ENCODE results near the gene TMC7.
"Not testable (repeated sequence)": the region's sequence is repeated elsewhere in the genome, so short reads cannot be mapped to it uniquely, and the experiment has no call there.

DNA sequence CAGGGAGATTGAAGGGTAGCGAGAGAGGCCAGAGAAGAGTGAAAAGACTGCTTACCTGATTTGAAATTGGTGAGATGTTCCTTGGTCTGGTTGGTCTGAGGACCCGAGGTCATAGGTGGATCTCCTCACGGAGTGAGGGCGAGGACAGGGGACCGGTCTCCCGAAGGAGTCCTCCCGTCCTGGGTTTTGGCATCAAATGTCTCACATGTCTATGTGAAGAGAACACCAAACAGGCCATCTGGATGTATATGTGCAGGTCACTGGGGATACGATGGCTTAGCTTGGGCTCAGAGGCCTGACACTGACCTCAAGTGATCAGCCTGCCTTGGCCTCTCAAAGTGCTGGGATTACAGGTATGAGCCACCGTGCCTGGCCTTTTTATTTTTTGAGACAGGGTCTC, 13.3 kb downstream of the TMC7 start:
- not testable (repeated sequence) for TF ChIP-seq POLR2A (IDR thresholded peaks at IDR 0.05; ENCODE audit: low read depth, low read length); POLR2AphosphoS5 (IDR thresholded peaks at IDR 0.05; ENCODE audit: insufficient read depth, low read depth, low read length); MYC (IDR thresholded peaks at IDR 0.05; ENCODE audit: low read depth, low read length); JUN (IDR thresholded peaks at IDR 0.05; ENCODE audit: borderline replicate concordance, insufficient read depth, insufficient read length, low read depth); EZH2 (IDR thresholded peaks at IDR 0.05; ENCODE audit: borderline replicate concordance, low read depth, low read length, severe bottlenecking)
- TF ChIP-seq, protein P1, sequence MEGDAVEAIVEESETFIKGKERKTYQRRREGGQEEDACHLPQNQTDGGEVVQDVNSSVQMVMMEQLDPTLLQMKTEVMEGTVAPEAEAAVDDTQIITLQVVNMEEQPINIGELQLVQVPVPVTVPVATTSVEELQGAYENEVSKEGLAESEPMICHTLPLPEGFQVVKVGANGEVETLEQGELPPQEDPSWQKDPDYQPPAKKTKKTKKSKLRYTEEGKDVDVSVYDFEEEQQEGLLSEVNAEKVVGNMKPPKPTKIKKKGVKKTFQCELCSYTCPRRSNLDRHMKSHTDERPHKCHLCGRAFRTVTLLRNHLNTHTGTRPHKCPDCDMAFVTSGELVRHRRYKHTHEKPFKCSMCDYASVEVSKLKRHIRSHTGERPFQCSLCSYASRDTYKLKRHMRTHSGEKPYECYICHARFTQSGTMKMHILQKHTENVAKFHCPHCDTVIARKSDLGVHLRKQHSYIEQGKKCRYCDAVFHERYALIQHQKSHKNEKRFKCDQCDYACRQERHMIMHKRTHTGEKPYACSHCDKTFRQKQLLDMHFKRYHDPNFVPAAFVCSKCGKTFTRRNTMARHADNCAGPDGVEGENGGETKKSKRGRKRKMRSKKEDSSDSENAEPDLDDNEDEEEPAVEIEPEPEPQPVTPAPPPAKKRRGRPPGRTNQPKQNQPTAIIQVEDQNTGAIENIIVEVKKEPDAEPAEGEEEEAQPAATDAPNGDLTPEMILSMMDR (IDR thresholded peaks at IDR 0.05; ENCODE audit: extremely low read depth in 1 of 2, insufficient read depth in 1 of 2, low read depth in 1 of 2, low read length in 2 of 2): not testable (repeated sequence)
